Regular cardiac myocyte (primary cell): ENCODE data around the gene PPIP5K1. TPM values are rescaled to one million over a fixed set of nuclear protein-coding genes. Genes with fewer than 3 reads are reported as not detected.

ENCODE experiments used
- total RNA-seq: library from RNA; depleted of rRNA; stranded (reverse); fragments of >200 nt; gene quantifications from 2 replicates; pipeline ENCODE4 v1.2.3, GENCODE V29; 2014

Gene PPIP5K1
- total RNA-seq: 16.1 and 61.7 TPM in 2 replicates

GRCh38 chr15:43589778-43590466 lies at the start of gene PPIP5K1:
Gene PPIP5K1 (minus strand): TSS chr15:43590208. CDS start chr15:43584504, 5,704 bp downstream.

GRCh38 chr15:43618700-43619099 lies 28.7 kb upstream of the PPIP5K1 start, which contains the start of gene STRC:
Gene STRC (minus strand): TSS chr15:43618800. CDS start chr15:43618722, 78 bp downstream.

GRCh38 chr15:43593328-43594190 lies 3.6 kb upstream of the PPIP5K1 start, which contains the start of gene CKMT1B:
Gene CKMT1B (plus strand): TSS chr15:43594027. CDS start chr15:43594219, 192 bp downstream.

GRCh38 chr15:43517354-43518196 lies 72.4 kb downstream of the PPIP5K1 start, which contains the start of gene MAP1A:
Gene MAP1A (plus strand): TSS chr15:43517608. CDS start chr15:43521474, 3,866 bp downstream.

DNA sequence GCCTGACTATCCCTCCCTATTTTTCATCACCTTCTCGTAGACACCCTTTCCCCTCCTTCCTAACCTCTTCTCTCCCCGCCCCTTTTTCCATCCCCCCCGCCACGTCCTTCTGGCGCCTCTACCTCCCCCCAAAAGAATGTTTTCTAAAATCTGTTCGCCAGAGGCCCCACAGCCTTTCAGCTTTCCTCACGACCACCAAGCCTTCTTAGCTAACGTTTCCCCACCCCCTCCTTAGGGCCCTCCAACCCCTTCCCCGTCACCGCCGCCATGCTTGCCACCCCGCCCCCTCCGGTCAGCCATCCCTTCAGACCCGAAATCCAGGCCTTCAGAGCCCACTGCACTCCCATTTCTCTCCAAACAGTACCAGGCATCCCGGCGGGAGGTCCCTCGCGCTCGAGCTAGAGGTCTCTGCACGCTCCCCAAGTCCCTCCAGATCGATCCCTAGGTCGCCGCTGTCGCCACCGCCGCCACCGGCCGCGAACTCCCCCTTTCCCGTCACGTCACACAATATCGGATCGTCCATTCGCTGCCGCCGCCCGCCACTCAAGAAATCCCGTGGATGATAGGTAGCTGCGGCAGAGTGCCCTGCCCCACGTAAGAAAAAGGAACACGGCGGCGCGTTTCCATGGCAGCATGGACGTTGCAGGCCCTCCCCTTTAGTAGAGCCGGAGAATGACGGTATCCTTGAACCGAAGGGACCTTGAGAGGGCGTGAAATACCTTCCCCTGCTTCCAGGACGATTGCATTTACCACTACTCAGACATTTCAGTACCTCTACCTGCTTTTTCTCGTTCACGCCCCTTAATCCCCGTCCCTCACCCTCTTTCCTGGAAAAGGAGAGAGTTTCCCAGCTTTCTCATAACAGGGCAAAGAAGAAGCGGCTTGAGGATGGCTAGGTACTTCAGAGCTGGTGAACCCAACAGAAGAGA lies 97.1 kb downstream of the PPIP5K1 start, which contains the start of gene TP53BP1:
Gene TP53BP1, minus strand, starts transcription at position 484 of the 929 bp plus-strand sequence. Its CDS starts 113 bp downstream, at position 371.

Other genes with a start within 250 kb of the PPIP5K1 start
- gene ZSCAN29, start 219.2 kb downstream of the PPIP5K1 start, total RNA-seq: 15.5 and 17.4 TPM in 2 replicates
- 12.1 and 12.5 TPM in 2 replicates for gene TUBGCP4, start 219.1 kb downstream of the PPIP5K1 start, total RNA-seq
- 75.3 and 76.1 TPM in 2 replicates for gene TP53BP1, start 97.1 kb downstream of the PPIP5K1 start, total RNA-seq
- gene MAP1A, start 72.6 kb downstream of the PPIP5K1 start, total RNA-seq: 39.5 and 44.3 TPM in 2 replicates
- 0.85 TPM in 1 of 2 replicates, not detected in the other for gene CKMT1B, start 3.8 kb upstream of the PPIP5K1 start, total RNA-seq
- gene STRC, start 28.6 kb upstream of the PPIP5K1 start, total RNA-seq: 0.28 TPM in 1 of 2 replicates, not detected in the other
- 0.96 and 1.1 TPM in 2 replicates for gene CATSPER2, start 58.6 kb upstream of the PPIP5K1 start, total RNA-seq
- not detected in 2 replicates for gene CKMT1A, start 103.7 kb upstream of the PPIP5K1 start, total RNA-seq
- 187 and 208 TPM in 2 replicates for gene PDIA3, start 156.2 kb upstream of the PPIP5K1 start, total RNA-seq
- 1.7 and 1.9 TPM in 2 replicates for gene ELL3, start 186.8 kb upstream of the PPIP5K1 start, total RNA-seq
- gene SERF2, start 202.1 kb upstream of the PPIP5K1 start, total RNA-seq: 568 and 1,723 TPM in 2 replicates
- gene SERINC4, start 210.0 kb upstream of the PPIP5K1 start, total RNA-seq: not detected in 2 replicates
- gene HYPK, start 210.4 kb upstream of the PPIP5K1 start, total RNA-seq: 6.8 and 16.3 TPM in 2 replicates
- 32.1 and 43.1 TPM in 2 replicates for gene MFAP1, start 234.5 kb upstream of the PPIP5K1 start, total RNA-seq
- 3.9 and 26.1 TPM in 2 replicates for gene WDR76, start 236.8 kb upstream of the PPIP5K1 start, total RNA-seq